Trophoblast cell (in vitro differentiated cells and primary cell): ENCODE measurements around the gene GJD4.

Experiments used
- DNase-seq, 2 donors: peaks; one replicate each; pipeline ENCODE4 v3.0.0-alpha.2; 2016
- H2AFZ ChIP-seq: 2 replicates; pipeline ENCODE4 v1.6.1; 2013; ENCODE audit warnings: low read length, moderate library complexity, mild to moderate bottlenecking; ENCODE audit not compliant: insufficient read depth, poor library complexity
- H2AK5ac ChIP-seq: 2 replicates; pipeline ENCODE4 v1.6.1; 2013; ENCODE audit warnings: mild to moderate bottlenecking, low read length
- H2BK120ac ChIP-seq: 2 replicates; pipeline ENCODE4 v1.6.1; 2013; ENCODE audit warnings: low read length, mild to moderate bottlenecking, moderate library complexity; ENCODE audit not compliant: insufficient read depth, poor library complexity
- H2BK12ac ChIP-seq: 2 replicates; pipeline ENCODE4 v1.6.1; 2013; ENCODE audit warnings: mild to moderate bottlenecking, low read length, moderate library complexity
- H2BK5ac ChIP-seq: 2 replicates; pipeline ENCODE4 v1.6.1; 2013; ENCODE audit warnings: low read length, low read depth, moderate library complexity, mild to moderate bottlenecking; ENCODE audit not compliant: poor library complexity
- H3K14ac ChIP-seq: 2 replicates; pipeline ENCODE4 v1.6.1; 2013; ENCODE audit warnings: mild to moderate bottlenecking, low read length
- H3K18ac ChIP-seq: 2 replicates; pipeline ENCODE4 v1.6.1; 2013; ENCODE audit warnings: mild to moderate bottlenecking, low read length
- H3K23ac ChIP-seq: 2 replicates; pipeline ENCODE4 v1.6.1; 2013; ENCODE audit warnings: low read length
- H3K27ac ChIP-seq: 2 replicates; pipeline ENCODE4 v1.5.1; 2013; ENCODE audit warnings: low read depth, mild to moderate bottlenecking, inconsistent platforms, low read length, moderate library complexity
- H3K27me3 ChIP-seq: 2 replicates; pipeline ENCODE4 v1.6.1; 2013; ENCODE audit warnings: inconsistent platforms, mild to moderate bottlenecking, low read length, moderate library complexity; ENCODE audit not compliant: insufficient read depth
- H3K36me3 ChIP-seq, 2 experiments: 1 replicate in 1 of 2; 2 replicates in 1 of 2; pipeline ENCODE4 v1.6.1; 2013; ENCODE audit warnings: low read length in 2 of 2, mild to moderate bottlenecking in 2 of 2, moderate library complexity in 1 of 2; ENCODE audit not compliant: insufficient read depth in 2 of 2, control insufficient read depth in 1 of 2
- H3K4ac ChIP-seq: 2 replicates; pipeline ENCODE4 v1.6.1; 2013; ENCODE audit warnings: low read depth, mild to moderate bottlenecking, low read length, moderate library complexity
- H3K4me1 ChIP-seq, 2 experiments: 1 replicate in 1 of 2; 2 replicates in 1 of 2; pipeline ENCODE4 v1.6.1; 2013; ENCODE audit warnings: low read length in 2 of 2, mild to moderate bottlenecking in 2 of 2, moderate library complexity in 1 of 2; ENCODE audit not compliant: insufficient read depth in 2 of 2, control insufficient read depth in 1 of 2
- H3K4me2 ChIP-seq: 2 replicates; pipeline ENCODE4 v1.6.1; 2013; ENCODE audit warnings: inconsistent platforms, mild to moderate bottlenecking, low read length, moderate library complexity
- H3K4me3 ChIP-seq: 2 replicates; pipeline ENCODE4 v1.5.1; 2013; ENCODE audit warnings: mild to moderate bottlenecking, low read depth, low read length, inconsistent platforms
- H3K79me1 ChIP-seq: one replicate; pipeline ENCODE4 v1.6.1; 2013; ENCODE audit warnings: low read length
- H3K79me2 ChIP-seq: 2 replicates; pipeline ENCODE4 v1.6.1; 2013; ENCODE audit warnings: low read length, mild to moderate bottlenecking; ENCODE audit not compliant: control insufficient read depth, insufficient read depth, poor library complexity
- H3K9ac ChIP-seq: 2 replicates; pipeline ENCODE4 v1.6.1; 2013; ENCODE audit warnings: mild to moderate bottlenecking, low read length
- H3K9me3 ChIP-seq: 2 replicates; pipeline ENCODE4 v1.6.1; 2013; ENCODE audit warnings: low read depth, mild to moderate bottlenecking, control low read depth, inconsistent platforms, low read length; ENCODE audit not compliant: insufficient read depth
- H4K12ac ChIP-seq: 2 replicates; pipeline ENCODE4 v1.6.1; 2013; ENCODE audit warnings: low read depth, mild to moderate bottlenecking, low read length, moderate library complexity
- H4K8ac ChIP-seq: 2 replicates; pipeline ENCODE4 v1.6.1; 2013; ENCODE audit warnings: low read depth, mild to moderate bottlenecking, low read length, moderate library complexity
- H4K91ac ChIP-seq: one replicate; pipeline ENCODE4 v1.6.1; 2013; ENCODE audit warnings: low read depth, mild to moderate bottlenecking, low read length, moderate library complexity
- WGBS: extraction: QIAGEN DNeasy Blood & Tissue Kit; methylation state at CpG from one replicate; pipeline ENCODE4 v1.1.7; 2013; ENCODE audit warnings: missing lambda C conversion rate; ENCODE audit not compliant: insufficient read length, insufficient coverage; ENCODE audit errors: extremely low coverage; 5-methylcytosine and 5-hydroxymethylcytosine counted together

The GJD4 gene

GRCh38 chr10:35613597-35614226 lies 8.6 kb downstream of the GJD4 start:
- no peak overlapping the region for H3K14ac ChIP-seq
- DNase-seq: peak in 1 of 2 donors; percentile 8
- no peak overlapping the region for H3K4me2 ChIP-seq
- no peak overlapping the region for H3K4me3 ChIP-seq
- H3K4ac ChIP-seq: no peak overlapping the region
- H3K27ac ChIP-seq: no peak overlapping the region
- H2AFZ ChIP-seq: no peak overlapping the region
- no peak overlapping the region for H4K91ac ChIP-seq
- no peak overlapping the region for H2BK12ac ChIP-seq
- no peaks in the 10 kb centered on the region for H3K36me3 ChIP-seq
- no peak overlapping the region for H2BK5ac ChIP-seq
- H3K9me3 ChIP-seq: peaks cover 2% of the 10 kb centered on the region
- WGBS: no CpG with 5 or more reads among the region's 8 CpGs
- H3K79me2 ChIP-seq: no peaks in the 10 kb centered on the region
- H3K9ac ChIP-seq: no peak overlapping the region
- H4K8ac ChIP-seq: no peak overlapping the region
- H3K4me1 ChIP-seq: no peaks in the 10 kb centered on the region
- no peak overlapping the region for H4K12ac ChIP-seq
- H3K79me1 ChIP-seq: no peaks in the 10 kb centered on the region
- H3K23ac ChIP-seq: no peak overlapping the region
- H2AK5ac ChIP-seq: no peak overlapping the region
- no peak overlapping the region for H2BK120ac ChIP-seq
- H3K18ac ChIP-seq: no peak overlapping the region
- H3K27me3 ChIP-seq: no peaks in the 10 kb centered on the region

GRCh38 chr10:35614312-35614711 lies 9.2 kb downstream of the GJD4 start:
- Histone ChIP-seq H3K79me1 (no peaks in the 10 kb centered on the region), H4K91ac (no peak overlapping the region), H3K23ac (no peak overlapping the region), H4K8ac (no peak overlapping the region), H3K14ac (no peak overlapping the region), H2BK120ac (no peak overlapping the region), H3K27me3 (no peaks in the 10 kb centered on the region), H3K4me3 (no peak overlapping the region), H3K9me3 (peaks cover 2% of the 10 kb centered on the region), H3K36me3 (no peaks in the 10 kb centered on the region), H3K9ac (no peak overlapping the region), H2AK5ac (no peak overlapping the region), H2AFZ (no peak overlapping the region), H3K4me2 (no peak overlapping the region), H3K79me2 (no peaks in the 10 kb centered on the region), H4K12ac (no peak overlapping the region), H3K4me1 (no peaks in the 10 kb centered on the region), H3K4ac (no peak overlapping the region), H3K18ac (no peak overlapping the region), H2BK12ac (no peak overlapping the region), H3K27ac (no peak overlapping the region), H2BK5ac (no peak overlapping the region)
- no peak for DNase-seq
- WGBS: no CpG with 5 or more reads among the region's 5 CpGs

GRCh38 chr10:35626971-35627507 lies 21.9 kb downstream of the GJD4 start:
- no peaks in the 10 kb centered on the region for H3K27me3 ChIP-seq
- H4K8ac ChIP-seq: no peak overlapping the region
- no peak overlapping the region for H2AK5ac ChIP-seq
- H3K18ac ChIP-seq: no peak overlapping the region
- no peaks in the 10 kb centered on the region for H3K79me2 ChIP-seq
- no peak overlapping the region for H3K4ac ChIP-seq
- H3K9me3 ChIP-seq: no peaks in the 10 kb centered on the region
- H3K4me3 ChIP-seq: no peak overlapping the region
- no peak overlapping the region for H3K9ac ChIP-seq
- H2BK120ac ChIP-seq: no peak overlapping the region
- H4K91ac ChIP-seq: no peak overlapping the region
- no peak overlapping the region for H3K23ac ChIP-seq
- H2AFZ ChIP-seq: no peak overlapping the region
- no peaks in the 10 kb centered on the region for H3K36me3 ChIP-seq
- no peak overlapping the region for H2BK5ac ChIP-seq
- DNase-seq: no peak
- H3K4me1 ChIP-seq: no peaks in the 10 kb centered on the region
- no peak overlapping the region for H2BK12ac ChIP-seq
- no peak overlapping the region for H3K4me2 ChIP-seq
- no CpG with 5 or more reads among the region's 6 CpGs for WGBS
- no peak overlapping the region for H3K14ac ChIP-seq
- no peak overlapping the region for H3K27ac ChIP-seq
- H3K79me1 ChIP-seq: no peaks in the 10 kb centered on the region
- no peak overlapping the region for H4K12ac ChIP-seq

GRCh38 chr10:35631404-35631803 lies 26.3 kb downstream of the GJD4 start:
- Histone ChIP-seq H2BK120ac (no peak overlapping the region), H3K9ac (no peak overlapping the region), H3K23ac (no peak overlapping the region), H3K4me1 (no peaks in the 10 kb centered on the region), H2AFZ (no peak overlapping the region), H4K12ac (no peak overlapping the region), H3K14ac (no peak overlapping the region), H3K36me3 (no peaks in the 10 kb centered on the region), H4K8ac (no peak overlapping the region), H2BK5ac (no peak overlapping the region), H3K4me3 (no peak overlapping the region), H3K4ac (no peak overlapping the region), H3K27me3 (no peaks in the 10 kb centered on the region), H2BK12ac (no peak overlapping the region), H3K27ac (no peak overlapping the region), H3K9me3 (no peaks in the 10 kb centered on the region), H3K79me1 (no peaks in the 10 kb centered on the region), H4K91ac (no peak overlapping the region), H2AK5ac (no peak overlapping the region), H3K18ac (no peak overlapping the region), H3K4me2 (no peak overlapping the region), H3K79me2 (peaks cover 2% of the 10 kb centered on the region)
- DNase-seq: no peak
- no CpG with 5 or more reads among the region's 1 CpG for WGBS
